GM15510 (cell line): ENCODE measurements around the gene PRUNE2.

ENCODE experiments used
- POLR2A ChIP-seq: IDR thresholded peaks from 3 replicates; pipeline ENCODE4 v1.6.1; 2011; ENCODE audit warnings: borderline replicate concordance; ENCODE audit not compliant: insufficient read length; ENCODE audit errors: extremely low read depth

The PRUNE2 gene

DNA sequence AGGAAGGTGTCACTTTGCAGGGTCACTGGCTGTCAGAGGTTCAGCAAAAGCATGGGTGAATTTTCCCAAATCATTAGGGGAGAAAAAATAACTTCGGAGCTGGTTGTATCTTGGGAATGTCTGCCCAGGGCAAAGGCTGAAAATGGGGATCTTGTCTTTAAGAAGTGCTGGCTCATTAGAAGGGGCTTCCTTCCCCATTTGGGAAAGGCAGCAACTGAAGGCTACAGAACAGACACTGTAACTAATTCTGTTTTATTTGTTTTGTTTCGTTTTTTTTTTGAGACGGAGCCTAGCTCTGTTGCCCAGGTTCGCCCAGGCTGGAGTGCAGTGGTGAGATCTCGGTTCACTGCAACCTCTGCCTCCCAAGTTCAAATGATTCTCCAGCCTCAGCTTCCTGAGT, 212.0 kb downstream of the PRUNE2 start:
- TF ChIP-seq POLR2A = no peak

DNA sequence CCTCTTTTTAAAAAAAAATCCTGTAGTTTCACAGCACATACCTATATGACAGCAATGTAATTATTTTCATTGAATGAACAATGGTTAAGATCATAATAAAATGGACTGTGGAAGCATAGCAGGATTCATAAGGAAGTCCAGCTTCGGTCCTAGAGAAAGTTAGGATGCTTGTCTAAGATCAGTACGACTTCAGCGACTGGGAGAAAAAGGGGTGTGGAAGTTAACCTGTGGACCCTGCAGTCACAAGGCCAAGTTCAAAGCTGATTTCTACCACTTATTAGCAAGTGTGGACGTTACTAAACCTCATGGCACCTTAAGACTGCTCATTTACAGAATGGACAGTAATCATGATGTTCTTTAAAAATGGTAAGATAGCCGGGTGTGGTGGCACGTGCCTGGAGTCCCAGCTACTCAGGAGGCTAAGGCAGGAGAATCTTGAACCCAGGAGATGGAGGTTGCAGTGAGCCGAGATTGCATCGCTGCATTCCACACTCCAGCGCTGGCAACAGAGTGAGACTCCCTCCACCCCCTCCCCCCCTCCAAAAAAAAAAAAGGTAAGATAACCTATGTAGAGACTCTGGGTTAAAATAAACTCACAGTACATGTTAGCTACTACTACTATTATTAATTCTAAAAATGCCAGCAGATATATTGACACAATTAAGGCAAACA, 213.3 kb downstream of the PRUNE2 start:
- TF ChIP-seq POLR2A = no peak

DNA sequence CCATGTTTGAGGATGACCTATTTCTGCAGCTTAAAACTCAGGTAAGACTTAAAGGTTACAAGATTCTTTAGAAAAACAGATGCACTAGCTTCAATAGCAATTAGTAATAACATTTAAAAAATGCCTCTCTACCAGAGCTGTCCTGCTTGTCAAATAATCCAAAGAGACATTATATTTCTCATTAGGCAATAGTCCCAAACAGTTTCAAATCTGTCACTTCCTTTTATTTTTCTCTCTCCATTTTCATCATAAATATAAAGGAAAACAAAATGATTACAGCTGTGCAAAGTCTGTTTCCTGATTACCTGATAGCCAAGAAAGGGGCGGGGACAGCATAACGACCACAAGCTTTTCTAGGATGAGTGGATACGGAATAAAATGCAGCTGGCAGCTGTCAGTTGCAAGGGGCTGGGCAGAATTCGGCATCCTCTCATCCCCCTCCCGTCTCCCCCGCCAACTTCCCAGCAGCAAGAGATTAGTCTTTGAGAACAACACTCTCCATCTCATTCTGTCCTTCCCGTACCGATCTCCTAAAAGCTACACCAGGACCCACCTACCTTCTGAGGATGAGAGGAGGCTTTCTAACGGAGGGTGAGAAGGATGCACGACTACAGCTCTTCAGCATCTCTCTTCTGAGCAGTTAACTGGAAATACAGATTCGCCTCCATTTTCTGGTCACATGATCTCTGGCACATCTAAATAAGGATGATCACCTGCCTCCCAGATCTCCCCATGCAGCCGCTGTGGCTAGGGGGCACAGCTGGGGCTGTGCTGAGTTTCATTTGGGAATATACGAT, 214.2 kb downstream of the PRUNE2 start:
- TF ChIP-seq POLR2A = no peak

DNA sequence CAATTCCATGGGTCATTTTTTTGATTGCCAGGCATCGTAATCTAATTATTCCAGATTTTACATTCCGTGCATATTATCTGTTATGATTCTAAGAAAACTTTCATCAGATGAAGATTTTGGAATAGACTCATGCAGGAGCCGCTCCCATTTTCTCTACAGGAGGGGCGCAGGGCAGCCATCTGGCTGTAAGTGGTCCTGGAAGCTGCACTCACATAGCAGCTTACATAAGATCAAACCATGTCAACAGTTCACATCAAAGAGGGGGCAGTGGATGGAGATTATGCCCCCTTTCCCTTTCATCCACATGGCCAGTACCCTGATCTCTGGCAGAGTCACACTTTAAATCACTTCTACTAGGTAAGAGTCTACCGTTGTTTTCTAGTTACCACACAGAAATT, 214.9 kb downstream of the PRUNE2 start:
- TF ChIP-seq POLR2A = no peak

DNA sequence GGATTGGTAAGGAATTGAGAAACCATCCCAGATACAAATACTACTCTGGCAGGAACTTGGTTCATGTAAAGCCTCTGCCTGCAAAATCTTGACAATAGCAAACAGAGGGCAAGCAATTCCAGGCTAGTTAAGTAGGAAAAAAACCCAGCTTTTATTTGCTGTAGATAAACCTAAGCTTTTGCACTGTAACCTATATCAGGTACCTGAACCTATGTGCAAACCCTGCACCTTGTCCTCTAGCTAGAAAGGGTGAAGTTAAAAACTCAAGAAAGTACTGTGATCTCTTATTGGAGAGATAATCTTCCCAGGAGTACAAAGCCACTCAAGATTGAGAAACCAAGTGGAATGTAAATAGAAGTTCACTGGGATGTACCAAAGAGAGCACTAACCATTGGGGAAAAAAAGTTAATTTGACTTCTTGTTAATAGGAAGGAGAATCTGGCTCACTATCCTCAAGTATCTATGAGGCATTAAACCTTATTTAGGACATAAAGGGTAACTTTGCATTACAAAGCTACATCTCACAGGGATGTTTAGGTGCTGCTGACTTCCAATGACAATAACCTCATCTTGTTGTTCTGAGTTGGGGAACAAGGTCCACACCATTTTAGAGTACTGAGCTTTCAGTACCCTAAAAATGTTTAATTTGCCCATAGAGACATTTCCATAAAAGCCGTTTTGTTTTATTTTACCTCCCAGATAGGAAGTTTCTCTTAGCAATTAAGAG, 215.5 kb downstream of the PRUNE2 start:
- no peak for TF ChIP-seq POLR2A

DNA sequence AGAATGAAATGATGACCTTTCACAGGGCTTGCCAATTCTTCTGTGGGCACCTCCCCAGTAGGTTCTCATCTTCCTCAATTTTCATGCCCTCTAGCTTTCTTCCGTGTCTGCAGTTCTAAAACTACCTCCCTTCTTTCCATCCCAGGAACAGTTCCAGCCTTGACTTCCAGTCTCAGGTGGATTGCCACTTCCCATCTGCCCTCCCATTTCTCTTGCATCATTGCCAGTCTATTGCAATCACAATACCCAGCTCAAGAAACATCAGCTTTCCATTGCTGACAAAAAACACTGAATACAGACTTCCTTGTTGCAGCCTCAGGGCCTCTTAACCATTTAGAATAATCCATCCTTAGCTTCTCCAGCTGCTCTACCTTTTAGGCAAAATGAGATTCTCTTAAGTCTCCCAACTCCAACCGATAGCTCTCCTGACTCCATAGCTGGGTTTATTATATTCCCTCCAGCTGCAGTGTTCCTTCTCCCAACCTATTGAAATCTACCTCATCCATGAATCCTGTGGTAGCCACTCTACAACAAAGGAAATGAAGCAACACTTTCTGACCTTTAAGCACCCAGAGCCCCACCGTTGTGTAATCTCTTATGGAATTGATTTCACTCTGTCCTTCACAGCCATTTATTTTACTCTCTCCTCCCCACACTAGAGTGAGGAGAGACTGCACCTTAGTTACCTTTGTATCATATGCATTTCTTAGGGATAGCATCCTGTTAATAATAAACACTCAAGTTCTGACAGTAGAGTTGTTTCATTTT, 217.3 kb downstream of the PRUNE2 start:
- no peak for TF ChIP-seq POLR2A

DNA sequence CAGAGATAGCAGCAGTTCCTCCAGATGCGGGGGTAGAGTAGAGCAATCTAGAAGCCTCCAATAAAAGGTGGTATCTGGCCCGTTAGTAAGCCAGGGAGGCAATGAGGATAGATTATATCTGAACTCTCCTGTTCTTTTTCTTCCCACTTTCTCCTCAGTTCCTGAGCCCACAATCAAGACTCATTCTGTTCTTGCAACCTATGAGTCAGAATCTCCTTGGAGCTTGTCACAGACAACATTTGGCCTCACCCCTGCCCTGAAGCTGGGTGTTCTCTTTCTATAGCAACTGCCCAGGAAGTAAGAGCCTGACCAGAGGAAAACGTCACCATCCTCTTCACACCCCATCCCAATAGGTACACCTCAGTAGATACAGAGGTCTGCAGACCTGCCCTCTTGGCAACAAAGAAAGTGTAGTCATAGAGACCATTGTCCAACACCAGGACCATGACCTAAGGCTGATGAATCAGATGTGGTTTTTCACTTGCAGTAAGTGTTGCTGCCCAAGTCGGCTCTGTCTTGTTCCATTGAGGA, 218.0 kb downstream of the PRUNE2 start:
- TF ChIP-seq POLR2A = no peak

DNA sequence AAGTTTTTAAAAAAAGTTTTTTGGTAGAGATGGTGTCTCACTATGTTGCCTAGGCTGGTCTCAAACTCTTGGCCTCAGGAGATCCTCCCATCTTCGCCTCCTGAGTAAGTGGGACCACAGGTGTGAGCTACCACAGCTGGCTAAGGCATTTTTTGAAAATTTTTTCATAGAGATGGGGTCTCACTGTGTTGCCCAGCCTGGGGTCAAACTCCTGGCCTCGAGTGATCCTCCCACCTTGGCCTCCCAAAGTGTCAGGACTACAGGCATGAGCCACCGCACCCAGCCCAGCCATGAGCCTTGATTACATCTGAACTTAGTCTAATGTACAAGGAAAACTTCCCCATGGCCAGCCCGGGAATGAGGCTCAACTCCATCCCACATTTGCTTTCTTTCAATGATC, 219.2 kb downstream of the PRUNE2 start:
- TF ChIP-seq POLR2A = no peak

DNA sequence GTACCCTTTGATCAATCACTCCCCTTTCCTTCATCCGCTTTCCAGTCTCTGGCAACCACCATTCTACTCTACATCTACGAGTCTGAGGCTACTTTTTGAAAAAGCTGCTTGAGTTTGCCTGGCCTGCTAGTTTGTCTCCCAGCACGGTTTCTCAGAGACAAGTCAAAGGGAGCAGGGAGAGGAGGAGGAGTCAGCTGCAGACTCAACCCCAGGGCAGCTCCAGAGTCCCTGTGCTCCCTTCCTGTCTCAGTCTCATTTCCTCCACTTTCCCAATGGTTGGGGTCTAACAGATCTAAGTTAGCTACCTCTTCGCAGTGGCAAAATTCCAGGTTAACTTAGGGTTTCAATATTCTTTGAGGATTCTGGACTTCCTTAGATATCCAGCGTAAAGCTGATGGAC, 221.7 kb downstream of the PRUNE2 start:
- no peak for TF ChIP-seq POLR2A

DNA sequence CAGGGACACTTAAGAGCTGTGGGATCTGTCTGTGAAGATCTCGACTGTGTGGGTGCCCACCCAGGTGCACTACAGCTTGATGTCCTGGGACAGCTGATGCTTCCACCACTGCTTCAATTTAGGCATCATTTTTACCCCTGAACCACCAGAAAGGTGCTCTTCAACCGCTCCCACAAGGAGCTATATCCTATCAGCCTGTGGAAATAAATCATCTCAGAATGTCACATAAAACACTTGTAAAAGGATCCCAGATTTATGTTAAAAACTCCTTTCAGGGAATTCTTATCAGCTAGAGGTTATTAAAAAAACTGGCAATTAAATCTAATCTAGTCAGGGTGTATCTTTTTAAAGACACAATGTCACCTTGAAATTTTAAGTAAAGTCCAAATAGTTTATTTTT, 224.4 kb downstream of the PRUNE2 start:
- TF ChIP-seq POLR2A = no peak

DNA sequence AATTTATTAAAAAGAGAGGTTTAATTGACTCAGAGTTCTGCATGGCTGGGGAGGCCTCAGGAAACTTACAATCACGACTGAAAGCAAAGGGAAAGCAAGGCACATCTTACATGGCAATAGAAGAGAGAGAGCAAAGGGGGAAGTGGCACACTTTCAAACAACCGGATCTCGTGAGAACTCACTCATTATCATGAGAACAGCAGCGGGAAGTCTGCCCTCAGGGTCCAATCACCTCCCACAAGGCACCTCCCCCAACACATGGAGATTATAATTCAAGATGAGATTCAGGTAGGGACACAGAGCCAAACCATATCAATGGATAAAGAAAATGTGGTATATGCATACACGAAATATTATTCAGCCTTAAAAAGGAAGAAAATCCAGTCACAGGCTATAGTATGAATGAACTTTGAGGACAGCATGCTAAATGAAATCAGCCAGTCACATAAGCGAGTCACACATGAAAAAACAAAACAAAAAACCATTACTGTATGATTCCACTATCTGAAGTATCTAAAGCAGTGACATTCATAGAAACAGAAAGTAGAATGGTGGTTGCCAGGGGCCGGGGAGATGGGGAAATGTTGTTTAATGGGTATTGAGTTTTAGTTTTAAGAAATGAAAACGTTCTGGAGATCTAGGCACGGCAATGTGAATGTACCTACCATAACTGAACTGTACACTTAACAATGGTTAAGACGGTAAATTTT, 225.0 kb downstream of the PRUNE2 start:
- no peak for TF ChIP-seq POLR2A

DNA sequence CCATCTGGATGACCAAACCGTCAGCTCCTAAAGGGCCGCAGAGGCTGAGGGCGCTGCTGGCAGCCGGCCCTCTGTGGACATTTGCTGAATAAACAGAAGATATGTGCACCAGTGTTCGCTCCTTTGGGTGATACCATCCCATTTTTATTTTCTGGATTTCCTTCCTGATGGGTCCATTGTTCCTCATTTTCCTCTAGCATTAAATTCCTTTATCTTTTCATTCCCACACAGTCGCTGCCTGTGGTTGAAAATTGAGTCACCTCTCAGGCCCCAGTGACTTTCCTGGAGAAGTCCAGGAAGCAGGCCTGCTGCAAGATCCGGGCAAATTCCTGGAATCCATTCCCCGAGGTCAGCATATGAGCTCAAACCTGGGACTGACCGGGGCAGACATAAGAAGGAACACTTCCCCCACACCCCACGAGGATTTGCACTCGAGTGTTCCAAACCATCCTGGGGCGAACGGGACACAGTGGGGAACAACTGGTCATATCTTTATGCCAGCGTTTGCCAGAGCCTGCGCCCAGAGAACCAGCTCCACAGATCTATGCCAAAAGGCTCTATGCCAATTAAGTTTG, 228.3 kb downstream of the PRUNE2 start:
- TF ChIP-seq POLR2A = no peak

DNA sequence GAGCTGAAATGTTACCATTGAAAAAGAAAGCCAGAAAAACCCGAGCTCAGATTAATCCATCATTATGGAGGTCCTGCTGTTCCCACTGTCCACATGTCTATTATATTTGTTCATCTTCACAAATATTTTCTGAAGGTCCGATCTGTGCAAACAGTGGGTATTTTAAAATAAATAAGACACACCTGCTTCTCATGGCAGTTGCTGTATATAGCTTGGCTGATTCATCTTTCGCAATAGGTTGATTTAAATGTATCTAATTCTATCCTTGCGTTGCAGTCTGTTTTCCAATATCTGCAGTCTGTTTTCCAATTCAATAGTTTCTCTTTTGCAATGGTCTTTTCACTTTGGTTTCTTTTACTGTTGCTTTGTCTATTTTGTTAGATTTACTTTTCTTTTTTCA, 229.1 kb downstream of the PRUNE2 start:
- TF ChIP-seq POLR2A = no peak

DNA sequence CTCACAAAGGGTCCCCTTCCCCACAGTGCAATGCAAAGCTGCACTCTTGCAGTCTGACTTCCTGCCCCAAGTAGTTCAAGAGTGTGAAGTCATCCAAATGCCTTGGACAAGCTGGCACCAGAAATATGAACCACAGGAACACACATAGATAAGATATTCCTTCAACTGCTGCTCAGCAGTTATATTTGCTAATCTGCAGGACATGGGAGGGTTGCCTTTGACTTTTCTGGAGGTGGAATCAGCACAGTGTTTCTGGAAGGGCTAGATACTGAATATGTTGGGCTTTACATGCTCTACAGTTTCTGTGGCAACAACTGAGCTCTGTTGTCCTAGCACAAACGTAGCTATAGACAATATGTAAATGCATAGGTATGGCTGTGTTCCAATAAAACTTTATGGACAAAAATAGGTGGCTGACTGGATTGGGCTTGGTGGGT, 238.4 kb downstream of the PRUNE2 start:
- no peak for TF ChIP-seq POLR2A
